ENCODE measurements around the gene PAPPA2.

DNA sequence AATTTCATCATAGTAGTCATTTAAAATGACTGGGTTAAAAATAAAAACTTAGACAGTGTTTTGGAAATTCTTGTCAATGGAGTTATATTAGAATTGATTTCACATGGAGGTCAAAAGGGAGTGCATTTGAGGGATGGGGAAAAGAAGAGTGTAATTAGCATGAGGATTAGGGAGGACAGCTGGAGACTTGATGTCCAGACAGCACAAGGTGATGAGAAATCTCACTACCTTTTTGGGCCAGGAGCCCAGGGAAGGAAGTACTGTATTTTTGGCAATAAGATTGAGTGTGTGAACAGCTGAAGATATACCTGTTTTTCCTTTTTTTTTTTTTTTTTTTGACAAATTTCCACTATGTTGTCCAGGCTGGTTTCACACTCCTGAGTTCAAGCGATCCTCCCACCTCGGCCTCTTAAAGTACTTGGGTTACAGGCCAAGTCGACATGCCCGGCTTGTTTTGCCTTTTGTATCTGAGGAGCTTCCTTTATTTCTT is 163.6 kb downstream of the PAPPA2 start:
- no peak for TF ChIP-seq EZH2 (IDR thresholded peaks at IDR 0.05; ENCODE audit: low read length, missing control alignments)
- TF ChIP-seq, protein P1, sequence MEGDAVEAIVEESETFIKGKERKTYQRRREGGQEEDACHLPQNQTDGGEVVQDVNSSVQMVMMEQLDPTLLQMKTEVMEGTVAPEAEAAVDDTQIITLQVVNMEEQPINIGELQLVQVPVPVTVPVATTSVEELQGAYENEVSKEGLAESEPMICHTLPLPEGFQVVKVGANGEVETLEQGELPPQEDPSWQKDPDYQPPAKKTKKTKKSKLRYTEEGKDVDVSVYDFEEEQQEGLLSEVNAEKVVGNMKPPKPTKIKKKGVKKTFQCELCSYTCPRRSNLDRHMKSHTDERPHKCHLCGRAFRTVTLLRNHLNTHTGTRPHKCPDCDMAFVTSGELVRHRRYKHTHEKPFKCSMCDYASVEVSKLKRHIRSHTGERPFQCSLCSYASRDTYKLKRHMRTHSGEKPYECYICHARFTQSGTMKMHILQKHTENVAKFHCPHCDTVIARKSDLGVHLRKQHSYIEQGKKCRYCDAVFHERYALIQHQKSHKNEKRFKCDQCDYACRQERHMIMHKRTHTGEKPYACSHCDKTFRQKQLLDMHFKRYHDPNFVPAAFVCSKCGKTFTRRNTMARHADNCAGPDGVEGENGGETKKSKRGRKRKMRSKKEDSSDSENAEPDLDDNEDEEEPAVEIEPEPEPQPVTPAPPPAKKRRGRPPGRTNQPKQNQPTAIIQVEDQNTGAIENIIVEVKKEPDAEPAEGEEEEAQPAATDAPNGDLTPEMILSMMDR (conservative IDR thresholded peaks at IDR 0.05 in 1 of 2, IDR thresholded peaks at IDR 0.05 in 1 of 2; ENCODE audit: low read depth in 1 of 2, low read length in 2 of 2): no peak

Measured in fibroblast of lung (primary cell).